ENCODE results near the gene SETDB2.

The SETDB2 gene

GRCh38 chr13:49428041-49428763 lies 15.9 kb upstream of the SETDB2 start:
- DNase-seq (ENCODE audit: low read depth), result no peak

GRCh38 chr13:49429121-49429520 lies 15.0 kb upstream of the SETDB2 start:
- no peak for DNase-seq (ENCODE audit: low read depth)

GRCh38 chr13:49435992-49436391 lies 8.1 kb upstream of the SETDB2 start:
- DNase-seq (ENCODE audit: low read depth), result no peak

- no peak for DNase-seq (ENCODE audit: low read depth)
Measured at GRCh38 chr13:49436890-49437289, 7.2 kb upstream of the SETDB2 start.

GRCh38 chr13:49437705-49438104 lies 6.4 kb upstream of the SETDB2 start:
- DNase-seq (ENCODE audit: low read depth), result no peak

GRCh38 chr13:49439609-49440008 lies 4.5 kb upstream of the SETDB2 start:
- no peak for DNase-seq (ENCODE audit: low read depth)

GRCh38 chr13:49441312-49441711 lies 2.8 kb upstream of the SETDB2 start:
- no peak for DNase-seq (ENCODE audit: low read depth)

GRCh38 chr13:49441846-49442245 lies 2.2 kb upstream of the SETDB2 start:
- DNase-seq (ENCODE audit: low read depth), result no peak

- no peak for DNase-seq (ENCODE audit: low read depth)
Measured at GRCh38 chr13:49443357-49443703, 744 bp upstream of the SETDB2 start.

GRCh38 chr13:49444524-49445395 lies 686 bp downstream of the SETDB2 start:
- DNase-seq (ENCODE audit: low read depth), result peak; percentile 11

GRCh38 chr13:49446473-49446872 lies 2.4 kb downstream of the SETDB2 start:
- DNase-seq (ENCODE audit: low read depth), result no peak

- no peak for DNase-seq (ENCODE audit: low read depth)
Measured at GRCh38 chr13:49448753-49449152, 4.7 kb downstream of the SETDB2 start.

GRCh38 chr13:49450105-49450819 lies 6.2 kb downstream of the SETDB2 start:
- no peak for DNase-seq (ENCODE audit: low read depth)

GRCh38 chr13:49452725-49453457 lies 8.8 kb downstream of the SETDB2 start:
- DNase-seq (ENCODE audit: low read depth), result no peak

- no peak for DNase-seq (ENCODE audit: low read depth)
Measured at GRCh38 chr13:49453465-49453864, 9.4 kb downstream of the SETDB2 start.

- no peak for DNase-seq (ENCODE audit: low read depth)
Measured at GRCh38 chr13:49454388-49455006, 10.4 kb downstream of the SETDB2 start.

- DNase-seq (ENCODE audit: low read depth), result no peak
Measured at GRCh38 chr13:49455007-49455398, 10.9 kb downstream of the SETDB2 start.

- no peak for DNase-seq (ENCODE audit: low read depth)
Measured at GRCh38 chr13:49456156-49456555, 12.1 kb downstream of the SETDB2 start.

GRCh38 chr13:49457221-49457620 lies 13.1 kb downstream of the SETDB2 start:
- no peak for DNase-seq (ENCODE audit: low read depth)

- DNase-seq (ENCODE audit: low read depth), result no peak
Measured at GRCh38 chr13:49459580-49459979, 15.5 kb downstream of the SETDB2 start.

GRCh38 chr13:49464085-49464484 lies 20.0 kb downstream of the SETDB2 start:
- DNase-seq (ENCODE audit: low read depth), result no peak
